Vagina (tissue), 2 donors: ENCODE measurements around the gene DPP6.
"Not testable (repeated sequence)": the region's sequence is repeated elsewhere in the genome, so short reads cannot be mapped to it uniquely, and the experiment has no call there.

ENCODE experiments used
- CTCF ChIP-seq, 3 experiments: fragments of 450-650 bp in 2 of 3; fragments of 200-600 bp in 1 of 3; sonication (generic) in 1 of 3; IDR thresholded peaks; one replicate each; pipeline ENCODE4 v1.5.1; 2017 to 2019; ENCODE audit warnings: antibody characterized with exemption in 3 of 3, mild to moderate bottlenecking in 2 of 3, moderate library complexity in 2 of 3
- POLR2A ChIP-seq, 2 donors: fragments of 450-650 bp; IDR thresholded peaks; one replicate each; pipeline ENCODE4 v1.6.1; 2017; ENCODE audit warnings: antibody characterized with exemption in 2 of 2, mild to moderate bottlenecking in 2 of 2, moderate library complexity in 2 of 2
- POLR2AphosphoS5 ChIP-seq, 2 donors: sonication (generic); formaldehyde crosslinking; IDR thresholded peaks; one replicate each; pipeline ENCODE4 v1.9.0; 2017; ENCODE audit warnings: antibody characterized with exemption in 2 of 2, mild to moderate bottlenecking in 2 of 2, low read depth in 1 of 2; ENCODE audit not compliant: insufficient read depth in 1 of 2

GRCh38 chr7:154051643-154052529 is at the start of gene DPP6:
- not testable (repeated sequence) for TF ChIP-seq CTCF (IDR thresholded peaks at IDR 0.05); POLR2AphosphoS5 (IDR thresholded peaks at IDR 0.05; ENCODE audit: insufficient read depth in 1 of 2, low read depth in 1 of 2); POLR2A (IDR thresholded peaks at IDR 0.05)
